Activated gamma-delta T cell treated with anti-CD3 and anti-CD28 coated beads, Interleukin-2, amount 50 U/mL, for 16 hours (primary cell): ENCODE measurements around the gene THAP2.

ENCODE experiments used
- DNase-seq: peaks from one replicate; pipeline ENCODE4 v3.0.0-alpha.2; 2020; ENCODE audit warnings: low read depth

THAP2 gene

DNA sequence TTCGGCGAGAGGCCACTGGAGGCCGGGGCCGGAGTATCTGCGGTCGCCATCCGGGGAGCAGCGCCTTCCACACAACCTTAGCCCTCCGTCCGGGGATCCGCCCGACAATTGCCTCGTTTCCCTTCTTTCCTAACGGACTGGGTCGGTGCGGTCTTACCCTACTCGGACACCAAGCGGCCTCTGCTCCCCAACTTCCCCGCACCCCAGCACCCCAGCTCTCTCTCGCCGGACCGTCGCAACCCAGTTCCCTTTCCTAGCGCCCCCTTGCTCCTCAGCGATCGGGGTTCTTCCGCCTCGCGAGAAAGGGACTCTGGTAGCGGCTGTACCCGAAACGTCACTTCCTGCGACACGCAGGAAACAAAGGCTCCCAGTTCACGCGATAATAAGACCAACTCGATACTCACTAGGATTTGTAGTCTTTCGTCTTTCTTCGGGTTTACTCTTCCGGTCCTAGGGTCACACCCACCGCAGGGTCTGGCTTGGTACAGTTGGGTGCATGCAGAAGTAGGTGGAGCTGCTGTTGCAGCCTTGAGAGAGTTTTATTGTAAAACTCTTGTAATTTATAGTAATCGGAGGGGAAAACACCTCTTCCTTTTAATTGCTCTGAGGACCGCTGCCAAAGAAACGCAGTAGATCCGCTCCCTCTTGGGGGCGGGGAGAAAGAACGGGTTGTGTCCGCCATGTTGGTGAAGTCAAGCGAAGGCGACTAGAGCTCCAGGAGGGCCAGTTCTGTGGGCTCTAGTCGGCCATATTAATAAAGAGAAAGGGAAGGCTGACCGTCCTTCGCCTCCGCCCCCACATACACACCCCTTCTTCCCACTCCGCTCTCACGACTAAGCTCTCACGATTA, at the start of gene THAP2, which contains the start of gene ZFC3H1:
TSS of gene THAP2 (plus strand) at position 741 of the 850 bp plus-strand sequence. CDS start 209 bp downstream, outside the sequence.
TSS of gene ZFC3H1 (minus strand) at position 288 of the 850 bp plus-strand sequence. CDS start at position 50, 238 bp downstream.
- DNase-seq = peak; percentile 81

DNA sequence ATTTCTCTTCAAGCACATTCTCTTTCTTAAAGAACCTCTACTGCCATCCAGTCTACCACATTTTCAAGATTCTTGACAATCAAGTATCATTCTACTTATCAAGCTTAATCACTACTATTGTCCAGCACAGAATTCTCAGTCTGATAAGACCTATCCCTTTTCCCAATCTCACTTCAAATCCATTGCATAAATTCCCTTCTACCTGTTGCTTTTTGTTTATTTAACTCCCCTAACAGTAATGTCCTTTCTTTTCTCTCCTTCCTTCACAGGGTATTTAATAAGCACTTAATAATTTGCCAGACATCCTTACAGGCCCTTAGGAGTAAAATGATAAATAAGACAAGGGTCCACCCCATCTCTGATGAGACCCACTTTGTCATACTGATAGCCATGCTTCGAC, 42.2 kb upstream of the THAP2 start:
- DNase-seq = no peak

DNA sequence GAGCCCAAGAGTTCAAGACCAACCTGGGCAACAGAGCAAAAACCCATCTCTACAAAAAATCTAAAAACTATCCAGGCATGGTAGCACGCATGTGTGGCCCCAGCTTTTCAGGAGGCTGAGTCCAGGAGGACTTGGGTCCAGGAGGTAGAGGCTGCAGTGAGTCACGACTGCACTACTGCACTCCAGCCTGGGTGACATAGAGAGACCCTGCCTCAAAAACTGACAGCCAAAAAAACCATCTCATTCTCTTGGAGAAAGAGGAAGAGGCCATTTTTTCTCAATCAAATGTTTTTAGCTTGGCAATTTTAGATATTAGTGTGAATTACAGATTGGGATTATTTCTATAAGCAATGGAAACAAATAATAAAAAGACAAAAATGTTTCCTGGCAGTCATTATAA, 38.6 kb upstream of the THAP2 start:
- DNase-seq = no peak

DNA sequence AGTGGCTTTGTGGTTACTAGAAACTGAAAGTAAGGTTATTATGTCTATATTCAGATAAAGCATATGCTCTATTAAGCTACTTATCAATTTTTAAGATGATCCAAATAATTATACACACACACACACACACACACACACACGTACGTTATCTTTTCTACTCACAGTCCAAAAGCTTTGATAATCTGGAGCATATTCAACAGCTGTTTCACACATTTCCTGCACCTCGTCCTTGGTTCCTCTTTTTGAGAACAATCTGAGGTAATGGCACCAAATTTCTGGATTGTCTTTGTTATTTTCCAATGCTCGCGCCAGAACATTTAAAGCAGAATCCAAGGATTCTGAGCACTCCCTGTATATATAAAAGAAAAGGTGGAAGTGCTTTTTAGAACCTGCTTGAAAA, 38.0 kb upstream of the THAP2 start:
- no peak for DNase-seq

GRCh38 chr12:71626768-71627167, 37.3 kb upstream of the THAP2 start:
- no peak for DNase-seq

DNA sequence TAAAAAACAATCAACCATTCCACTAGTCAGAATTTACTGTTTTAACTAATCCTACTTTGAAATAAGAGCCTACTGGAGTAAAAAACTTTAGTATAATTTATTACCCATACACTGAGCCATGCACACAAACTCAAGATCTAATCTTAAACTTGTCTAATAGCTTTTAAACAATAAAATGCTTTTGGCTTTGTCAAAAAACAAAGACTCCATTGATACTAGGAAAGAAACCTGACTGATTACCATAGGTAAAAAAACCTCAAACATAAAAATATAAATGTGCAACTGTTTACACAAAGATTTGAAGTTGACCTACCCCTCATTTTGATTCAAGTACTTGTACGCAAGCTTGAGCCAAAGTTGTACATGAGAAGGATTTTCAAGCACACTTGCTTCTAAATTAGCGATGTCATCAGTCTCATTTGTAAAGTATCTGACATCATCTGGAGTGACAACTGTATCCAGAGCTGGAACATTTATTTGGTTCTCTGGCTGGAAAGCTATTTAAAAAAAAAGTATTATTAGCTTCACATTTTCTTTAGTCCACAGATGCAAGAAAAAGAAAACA, 36.6 kb upstream of the THAP2 start:
- no peak for DNase-seq

DNA sequence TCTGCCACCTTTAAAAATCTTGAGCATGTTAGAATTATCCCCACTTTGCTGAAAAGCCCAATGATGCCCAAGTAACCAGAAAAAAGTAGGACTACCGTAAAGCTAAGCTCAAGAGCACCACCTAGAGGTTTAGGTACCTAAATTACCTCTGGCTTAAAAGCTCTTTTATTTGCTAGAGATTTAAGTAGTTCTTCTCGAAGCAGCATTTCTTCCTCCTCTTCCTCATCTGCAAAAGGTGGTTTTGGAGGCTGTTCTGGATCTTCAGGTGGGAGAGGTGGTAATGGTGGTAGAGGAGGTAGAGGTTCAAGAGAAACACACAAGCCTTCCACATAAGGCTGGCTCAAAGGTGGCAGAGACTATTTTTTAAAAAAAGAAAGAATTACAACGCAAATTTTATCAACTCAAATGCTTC, 27.4 kb upstream of the THAP2 start:
- no peak for DNase-seq

DNA sequence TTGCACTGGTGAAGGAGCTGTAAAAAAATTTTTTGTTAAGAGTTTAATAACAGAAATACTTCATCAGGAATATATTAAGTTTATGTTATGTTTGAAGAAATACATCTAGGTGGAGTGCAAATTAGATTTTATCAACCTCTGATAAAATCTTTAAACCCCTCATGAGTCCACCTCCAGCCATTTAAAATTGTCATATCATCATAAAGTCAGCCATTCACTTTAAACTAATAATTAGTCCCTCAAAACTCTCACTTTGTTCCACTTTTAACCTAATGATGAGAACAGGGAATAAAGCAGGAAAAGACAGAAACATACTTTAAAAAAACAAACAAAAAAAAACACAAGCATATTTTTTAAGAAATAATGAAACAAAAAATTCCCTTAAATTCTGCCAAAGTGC, 25.6 kb upstream of the THAP2 start:
- no peak for DNase-seq

GRCh38 chr12:71639341-71639760, 24.8 kb upstream of the THAP2 start:
- DNase-seq = no peak

DNA sequence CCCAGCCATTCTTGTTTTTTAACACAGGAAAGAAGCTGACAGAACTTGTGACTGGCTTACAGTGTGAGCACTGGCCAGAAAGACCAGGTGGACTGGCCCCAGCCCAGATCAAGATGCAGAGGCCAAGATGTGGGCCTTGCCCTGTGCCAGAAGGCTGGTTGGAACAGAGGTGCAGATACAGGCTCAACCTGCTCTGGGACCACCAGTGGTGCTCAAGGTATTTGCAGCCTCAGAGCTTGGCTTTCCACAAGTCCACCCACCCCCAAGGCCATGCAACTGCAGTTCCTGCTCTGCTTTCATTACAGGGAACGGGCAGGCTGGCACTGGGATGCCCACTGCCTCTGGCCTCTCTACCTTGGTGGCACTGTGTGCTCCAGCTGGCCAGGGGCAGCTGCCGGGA, 23.8 kb upstream of the THAP2 start:
- no peak for DNase-seq

- DNase-seq = no peak
Observed at GRCh38 chr12:71641390-71641789, 22.7 kb upstream of the THAP2 start.

DNA sequence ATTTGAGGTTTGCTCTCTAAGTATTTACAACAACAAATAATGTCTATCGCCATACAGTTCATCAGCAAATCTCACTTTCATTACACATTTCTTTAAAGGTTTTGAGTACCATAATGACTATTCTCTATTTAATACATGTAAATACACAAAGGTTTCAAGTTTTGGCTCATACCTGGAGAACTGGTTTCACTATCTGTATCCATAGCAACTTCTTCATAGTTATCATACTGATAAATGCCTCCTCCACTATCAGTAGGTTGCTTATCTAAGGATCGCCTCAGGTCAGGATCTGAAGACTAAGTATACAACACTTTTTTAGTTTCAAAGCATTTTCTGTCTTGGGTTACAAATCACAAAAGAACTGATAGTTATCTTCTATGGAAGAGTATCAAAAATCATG, 21.8 kb upstream of the THAP2 start:
- DNase-seq = no peak

DNA sequence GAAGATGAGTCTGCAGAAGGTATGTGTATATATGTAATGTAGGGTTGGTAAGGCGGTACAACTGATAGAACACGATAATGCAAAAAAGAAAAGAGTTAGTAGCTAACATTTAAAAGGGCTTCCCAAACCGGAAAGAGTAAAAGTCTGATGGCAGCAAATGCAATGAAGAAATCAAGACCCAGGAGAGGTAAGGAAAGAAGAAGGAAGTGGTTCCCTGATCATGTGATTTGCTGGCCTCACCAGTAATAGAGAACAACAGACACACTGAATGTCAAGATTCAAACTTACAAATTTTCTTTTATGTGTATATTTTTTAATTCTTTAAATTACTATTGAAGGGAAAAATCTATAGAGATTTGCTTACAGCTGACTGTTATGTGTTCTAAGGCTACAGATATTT, 18.8 kb upstream of the THAP2 start:
- DNase-seq = no peak

- no peak for DNase-seq
Observed at GRCh38 chr12:71646512-71646911, 17.6 kb upstream of the THAP2 start.

- no peak for DNase-seq
Observed at GRCh38 chr12:71648537-71648936, 15.6 kb upstream of the THAP2 start.

DNA sequence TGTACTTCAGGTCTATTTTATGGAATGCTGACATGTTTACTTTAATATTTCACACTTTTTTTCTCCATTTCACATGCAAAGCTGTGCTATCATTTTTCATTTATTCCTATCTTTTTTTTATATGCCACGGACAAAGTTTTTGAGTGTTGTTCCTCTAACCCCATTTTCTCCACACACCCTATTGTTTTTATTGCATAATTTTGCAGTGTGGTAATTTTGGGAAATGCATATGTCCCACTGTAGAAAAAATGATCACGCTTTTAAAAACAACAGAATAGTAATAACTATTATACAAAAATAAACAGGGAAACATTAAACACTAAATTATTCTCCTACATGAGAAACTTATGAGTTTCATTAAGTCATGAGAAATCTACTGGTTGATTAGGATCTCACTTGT, 14.7 kb upstream of the THAP2 start:
- no peak for DNase-seq

DNA sequence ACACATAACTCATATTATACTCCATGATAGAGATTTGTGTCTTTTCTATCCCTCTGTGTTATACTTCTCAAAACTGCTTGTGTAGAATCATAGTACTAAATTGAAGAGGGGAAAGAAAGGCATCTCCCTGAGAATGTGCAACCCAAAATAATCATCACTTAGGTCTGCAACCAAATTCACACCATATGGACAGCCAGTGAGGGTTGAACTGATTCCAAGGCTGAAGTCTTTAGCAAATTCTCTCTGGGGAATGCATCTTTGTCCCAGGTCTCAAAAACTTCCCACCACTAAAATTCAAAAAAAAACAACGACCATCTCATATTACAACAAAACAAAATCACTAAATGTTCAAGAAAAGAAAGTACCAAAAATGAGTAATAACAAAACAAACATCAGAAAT, 11.4 kb upstream of the THAP2 start:
- no peak for DNase-seq

GRCh38 chr12:71653137-71653536, 11.0 kb upstream of the THAP2 start:
- no peak for DNase-seq

- no peak for DNase-seq
Observed at GRCh38 chr12:71654200-71654599, 9.9 kb upstream of the THAP2 start.

DNA sequence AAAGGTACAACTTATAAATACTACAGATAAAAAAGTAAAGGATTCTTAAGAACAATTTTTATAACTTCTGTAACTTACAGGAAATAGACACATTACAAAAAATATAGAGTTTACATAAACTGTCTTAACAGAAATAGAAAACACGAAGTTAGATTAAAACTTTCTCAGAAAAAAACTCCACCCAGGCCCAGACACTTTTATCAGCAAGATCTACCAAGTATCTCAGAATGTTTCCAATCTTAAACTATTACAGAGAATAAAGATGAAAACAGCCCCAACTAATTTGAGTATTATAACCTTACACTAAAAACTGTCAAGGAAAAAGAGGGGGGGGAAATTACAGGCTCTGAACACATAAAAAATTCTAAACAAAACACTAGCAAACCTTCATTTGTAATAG, 8.6 kb upstream of the THAP2 start:
- no peak for DNase-seq

DNA sequence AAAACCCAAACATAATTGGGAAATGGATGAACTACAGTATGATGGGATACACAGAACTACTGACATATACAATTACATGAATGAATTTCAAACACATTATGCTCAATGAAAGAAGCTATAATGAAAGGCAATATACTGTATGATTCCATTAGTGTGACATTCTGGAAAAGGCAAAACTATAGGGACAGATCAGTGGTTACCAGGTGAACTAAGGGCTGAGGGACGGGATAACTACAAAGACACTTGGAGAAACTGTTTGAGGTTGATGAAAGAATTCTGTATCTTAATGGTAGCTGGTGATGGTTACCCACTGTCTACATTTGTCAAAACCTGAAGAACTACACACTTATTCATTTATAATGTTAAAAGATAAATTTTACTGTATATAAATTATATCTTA, 8.2 kb upstream of the THAP2 start:
- DNase-seq = no peak

DNA sequence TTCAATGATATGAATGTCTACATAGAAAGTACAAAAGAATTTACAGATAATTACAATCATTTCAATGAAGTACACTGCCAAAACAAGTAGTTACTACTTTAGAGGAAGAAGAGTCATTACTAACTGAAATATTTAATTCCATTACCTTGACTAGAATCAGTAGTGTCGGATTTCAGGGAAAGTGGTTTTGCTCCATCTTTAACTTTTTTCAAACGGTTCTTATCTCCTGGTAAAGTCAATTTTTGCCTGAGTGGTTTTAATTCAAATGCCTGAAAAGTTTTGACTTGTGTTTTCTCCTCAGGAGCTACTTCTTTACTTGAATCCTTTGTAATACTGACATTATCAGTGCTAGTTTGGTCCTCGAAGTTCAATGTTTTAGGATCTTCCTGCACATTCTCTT, 7.4 kb upstream of the THAP2 start:
- no peak for DNase-seq

DNA sequence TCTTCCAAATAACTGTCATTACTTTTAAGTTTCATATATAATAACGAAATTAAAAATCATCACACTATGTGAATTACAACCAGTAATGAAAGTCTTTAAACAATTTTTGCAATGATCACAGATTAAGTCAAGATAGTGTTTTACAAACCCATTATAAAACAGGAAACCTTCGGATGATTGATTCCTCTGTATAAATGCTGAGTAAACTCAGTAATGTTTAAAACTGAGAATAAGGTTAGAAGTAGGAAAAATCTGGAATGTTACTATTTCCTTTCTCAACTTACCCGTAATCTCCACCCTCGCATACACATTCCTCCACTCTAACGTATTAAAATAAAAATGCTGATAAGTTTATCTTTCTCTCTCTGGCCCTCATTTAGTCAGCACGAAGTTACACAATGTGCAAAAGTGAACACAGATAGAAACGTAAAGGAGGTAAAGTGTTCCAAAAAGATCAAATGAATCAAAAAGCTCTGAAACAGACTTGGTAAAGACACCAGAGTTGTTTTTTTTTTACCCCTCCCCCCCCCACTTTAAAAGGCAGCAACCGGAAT, 2.0 kb upstream of the THAP2 start:
- no peak for DNase-seq
